NCI-H1436 (cell line): Measurements from ENCODE around the gene CYP11A1.

ENCODE experiments used
- DNase-seq: peaks from one replicate; lab custom pipeline; 2025; lab: John Stamatoyannopoulos, UW

The CYP11A1 gene

GRCh38 chr15:74388363-74388951 is 21.0 kb upstream of the CYP11A1 start:
- no peak for DNase-seq

- DNase-seq: no peak
Measured at GRCh38 chr15:74387621-74388362, 20.3 kb upstream of the CYP11A1 start.

GRCh38 chr15:74387141-74387541 is 19.7 kb upstream of the CYP11A1 start:
- DNase-seq: no peak

- no peak for DNase-seq
Measured at GRCh38 chr15:74386496-74387140, 19.2 kb upstream of the CYP11A1 start.

- no peak for DNase-seq
Measured at GRCh38 chr15:74385733-74386132, 18.3 kb upstream of the CYP11A1 start.

GRCh38 chr15:74384881-74385643 is 17.6 kb upstream of the CYP11A1 start:
- DNase-seq: no peak

GRCh38 chr15:74384566-74384880 is 17.1 kb upstream of the CYP11A1 start:
- DNase-seq: no peak

GRCh38 chr15:74383695-74384565 is 16.5 kb upstream of the CYP11A1 start:
- DNase-seq: no peak

- no peak for DNase-seq
Measured at GRCh38 chr15:74383286-74383685, 15.8 kb upstream of the CYP11A1 start.

GRCh38 chr15:74382004-74382816 is 14.8 kb upstream of the CYP11A1 start:
- DNase-seq: peak; percentile 48

GRCh38 chr15:74381481-74381880 is 14.0 kb upstream of the CYP11A1 start:
- no peak for DNase-seq

- DNase-seq: no peak
Measured at GRCh38 chr15:74381190-74381453, 13.7 kb upstream of the CYP11A1 start.

GRCh38 chr15:74380361-74381189 is 13.1 kb upstream of the CYP11A1 start:
- no peak for DNase-seq

- no peak for DNase-seq
Measured at GRCh38 chr15:74378848-74379247, 11.4 kb upstream of the CYP11A1 start.

- no peak for DNase-seq
Measured at GRCh38 chr15:74377831-74378766, 10.7 kb upstream of the CYP11A1 start.

- no peak for DNase-seq
Measured at GRCh38 chr15:74376825-74377581, 9.6 kb upstream of the CYP11A1 start.

- DNase-seq: no peak
Measured at GRCh38 chr15:74376226-74376625, 8.8 kb upstream of the CYP11A1 start.

GRCh38 chr15:74375303-74375693 is 7.9 kb upstream of the CYP11A1 start:
- DNase-seq: peak; percentile 75
